ENCODE measurements around the gene RASL11B. TPM values are rescaled to one million over a fixed set of nuclear protein-coding genes. Genes with fewer than 3 reads are reported as not detected.

The RASL11B gene
- total RNA-seq, 4 donors from 2014 or later: 2.4 to 9.2 (median 6.5) TPM

DNA sequence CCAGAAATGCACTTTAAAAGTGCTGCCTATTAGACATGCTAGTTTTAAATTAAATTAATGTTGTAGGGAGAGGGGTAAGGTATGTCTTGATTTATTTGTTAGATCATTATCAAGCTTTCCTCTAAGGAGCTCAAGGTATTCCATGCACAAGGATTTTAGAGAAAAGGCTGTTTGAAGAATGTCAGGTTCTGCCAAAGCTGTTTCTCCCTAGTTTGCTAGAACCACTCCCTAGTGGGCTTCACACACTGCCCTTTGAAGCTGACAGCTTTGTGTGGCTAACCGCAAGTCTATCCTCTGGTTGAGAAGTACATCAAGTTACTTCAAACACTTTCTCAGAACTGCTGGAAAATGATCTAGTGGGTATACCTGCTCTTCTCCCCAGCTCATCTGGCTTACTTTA lies 32.3 kb downstream of the RASL11B start:
- TF ChIP-seq, protein P1, sequence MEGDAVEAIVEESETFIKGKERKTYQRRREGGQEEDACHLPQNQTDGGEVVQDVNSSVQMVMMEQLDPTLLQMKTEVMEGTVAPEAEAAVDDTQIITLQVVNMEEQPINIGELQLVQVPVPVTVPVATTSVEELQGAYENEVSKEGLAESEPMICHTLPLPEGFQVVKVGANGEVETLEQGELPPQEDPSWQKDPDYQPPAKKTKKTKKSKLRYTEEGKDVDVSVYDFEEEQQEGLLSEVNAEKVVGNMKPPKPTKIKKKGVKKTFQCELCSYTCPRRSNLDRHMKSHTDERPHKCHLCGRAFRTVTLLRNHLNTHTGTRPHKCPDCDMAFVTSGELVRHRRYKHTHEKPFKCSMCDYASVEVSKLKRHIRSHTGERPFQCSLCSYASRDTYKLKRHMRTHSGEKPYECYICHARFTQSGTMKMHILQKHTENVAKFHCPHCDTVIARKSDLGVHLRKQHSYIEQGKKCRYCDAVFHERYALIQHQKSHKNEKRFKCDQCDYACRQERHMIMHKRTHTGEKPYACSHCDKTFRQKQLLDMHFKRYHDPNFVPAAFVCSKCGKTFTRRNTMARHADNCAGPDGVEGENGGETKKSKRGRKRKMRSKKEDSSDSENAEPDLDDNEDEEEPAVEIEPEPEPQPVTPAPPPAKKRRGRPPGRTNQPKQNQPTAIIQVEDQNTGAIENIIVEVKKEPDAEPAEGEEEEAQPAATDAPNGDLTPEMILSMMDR (IDR thresholded peaks at IDR 0.05): no peak
- no peak for TF ChIP-seq POLR2A (IDR thresholded peaks at IDR 0.05)
- TF ChIP-seq EP300 (IDR thresholded peaks at IDR 0.05): no peak
- no peak for DNase-seq (ENCODE audit: low spot score in 2 of 2)
- WGBS, 2 donors: 64 to 100% methylated on average over 1 of the region's 1 CpG
- Histone ChIP-seq H3K9me3 (no peaks in the 10 kb centered on the region), H3K36me3 (no peaks in the 10 kb centered on the region), H3K27me3 (no peaks in the 10 kb centered on the region), H3K4me1 (no peaks in the 10 kb centered on the region), H3K27ac (no peak overlapping the region), H3K4me3 (no peak overlapping the region)

DNA sequence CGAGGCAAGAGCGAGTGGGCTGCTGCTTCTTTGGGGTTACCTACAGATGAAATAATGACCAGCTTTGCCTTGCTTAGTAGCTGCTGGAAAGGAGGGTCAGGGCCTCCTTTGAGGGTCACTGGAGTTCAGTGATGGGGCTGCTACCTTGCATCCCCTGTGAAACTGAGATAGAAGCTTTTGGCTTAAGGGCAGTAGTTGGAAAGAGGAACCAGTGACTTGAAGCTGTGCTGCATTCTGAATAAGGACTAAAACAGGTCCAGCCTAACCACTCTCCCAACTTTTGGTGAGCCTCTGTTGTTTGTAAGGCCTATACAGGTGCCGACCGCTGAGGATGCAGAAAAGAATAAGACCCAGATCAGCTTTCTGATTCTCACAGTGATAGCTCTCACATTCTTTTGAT lies 41.2 kb downstream of the RASL11B start:
- Histone ChIP-seq H3K27ac (no peak overlapping the region), H3K36me3 (peaks cover 0 to 70% (median 0%) of the 10 kb centered on the region in 3 donors), H3K4me1 (no peaks in the 10 kb centered on the region), H3K9me3 (peaks cover 0 to 12% (median 0%) of the 10 kb centered on the region in 4 donors), H3K4me3 (no peak overlapping the region), H3K27me3 (no peaks in the 10 kb centered on the region)
- DNase-seq (ENCODE audit: low spot score in 2 of 2): no peak
- WGBS, 2 donors: 96 to 97% methylated on average over 4 of the region's 4 CpGs
- TF ChIP-seq, protein P1 (IDR thresholded peaks at IDR 0.05): no peak
- TF ChIP-seq POLR2A (IDR thresholded peaks at IDR 0.05) (no peak), EP300 (IDR thresholded peaks at IDR 0.05) (no peak)

DNA sequence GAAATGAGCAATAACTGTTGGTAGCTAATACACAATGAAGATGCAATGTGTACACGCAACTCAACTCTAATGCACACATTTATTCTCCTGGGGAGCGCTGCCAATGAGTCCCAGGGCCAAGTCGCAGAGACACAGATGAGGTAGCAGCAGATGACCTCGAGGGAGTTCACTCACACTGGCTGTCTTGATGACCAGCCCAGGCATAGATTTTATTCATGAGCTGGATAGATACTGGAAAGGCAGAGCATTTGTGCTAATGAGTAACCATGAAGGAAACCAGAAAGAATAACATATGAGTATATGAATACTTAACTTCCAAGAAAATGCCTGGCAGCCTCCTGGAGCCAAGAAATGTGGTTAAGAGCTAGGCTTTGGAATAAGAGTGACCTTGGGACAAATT lies 42.3 kb downstream of the RASL11B start:
- TF ChIP-seq EP300 (IDR thresholded peaks at IDR 0.05) (no peak), POLR2A (IDR thresholded peaks at IDR 0.05) (no peak)
- TF ChIP-seq, protein P1 (IDR thresholded peaks at IDR 0.05): no peak
- no peak overlapping the region for H3K4me3 ChIP-seq
- no peaks in the 10 kb centered on the region for H3K4me1 ChIP-seq
- 96% methylated on average over 4 of the region's 4 CpGs for WGBS, 2 donors
- no peak for DNase-seq (ENCODE audit: low spot score in 2 of 2)
- no peak overlapping the region for H3K27ac ChIP-seq
- peaks cover 0 to 70% (median 0%) of the 10 kb centered on the region in 3 donors for H3K36me3 ChIP-seq
- H3K9me3 ChIP-seq: peaks cover 0 to 12% (median 0%) of the 10 kb centered on the region in 4 donors
- no peaks in the 10 kb centered on the region for H3K27me3 ChIP-seq

DNA sequence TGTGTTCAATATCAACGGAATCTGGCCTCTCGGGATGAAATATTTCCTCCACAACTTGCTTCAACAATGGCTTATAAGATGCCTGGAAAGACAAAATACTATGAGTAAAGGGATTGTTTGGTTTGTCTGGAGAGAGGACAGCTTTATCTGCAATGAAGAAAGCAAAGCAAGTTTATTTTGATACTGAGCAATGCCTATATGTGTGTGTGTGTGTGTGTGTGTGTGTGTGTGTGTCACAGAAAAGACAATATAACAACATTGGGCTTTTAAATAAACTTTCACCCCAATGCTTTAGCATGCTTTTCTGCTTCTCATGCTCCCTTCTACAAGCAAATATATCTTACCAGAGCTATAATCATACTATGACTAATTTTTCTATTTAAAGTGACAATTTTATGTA lies 45.4 kb downstream of the RASL11B start:
- TF ChIP-seq, protein P1 (IDR thresholded peaks at IDR 0.05): no peak
- TF ChIP-seq POLR2A (IDR thresholded peaks at IDR 0.05): no peak
- TF ChIP-seq EP300 (IDR thresholded peaks at IDR 0.05): no peak
- no peaks in the 10 kb centered on the region for H3K9me3 ChIP-seq
- no peaks in the 10 kb centered on the region for H3K4me1 ChIP-seq
- 34 to 76% methylated on average over 2 of the region's 2 CpGs for WGBS, 2 donors
- no peak overlapping the region for H3K27ac ChIP-seq
- no peaks in the 10 kb centered on the region for H3K27me3 ChIP-seq
- DNase-seq (ENCODE audit: low spot score in 2 of 2): no peak
- no peak overlapping the region for H3K4me3 ChIP-seq
- peaks cover 0 to 50% (median 0%) of the 10 kb centered on the region in 3 donors for H3K36me3 ChIP-seq

DNA sequence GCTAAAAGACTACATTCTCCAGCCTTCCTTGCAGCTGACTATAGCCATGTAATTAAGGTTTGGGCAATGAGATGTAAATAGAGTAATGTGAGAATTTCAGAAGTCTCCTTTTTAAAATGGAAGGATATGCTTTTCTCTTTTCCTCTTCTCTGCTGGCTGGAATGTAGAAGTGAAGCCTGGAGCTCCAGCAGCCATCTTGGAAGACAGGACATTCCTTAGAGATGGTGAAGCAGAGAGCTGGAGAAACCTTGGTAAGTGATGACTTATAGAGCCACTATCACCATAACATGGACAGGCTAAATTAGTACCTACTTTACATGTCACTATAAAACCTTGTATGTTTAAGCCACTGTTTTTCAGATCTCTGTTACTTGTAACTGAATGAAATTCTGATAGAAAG lies 48.0 kb downstream of the RASL11B start:
- no peaks in the 10 kb centered on the region for H3K9me3 ChIP-seq
- DNase-seq (ENCODE audit: low spot score in 2 of 2): no peak
- H3K36me3 ChIP-seq: peaks cover 0 to 23% (median 0%) of the 10 kb centered on the region in 3 donors
- no peak for TF ChIP-seq EP300 (IDR thresholded peaks at IDR 0.05)
- TF ChIP-seq POLR2A (IDR thresholded peaks at IDR 0.05): no peak
- TF ChIP-seq, protein P1 (IDR thresholded peaks at IDR 0.05): no peak
- no peak overlapping the region for H3K4me3 ChIP-seq
- no peaks in the 10 kb centered on the region for H3K4me1 ChIP-seq
- H3K27ac ChIP-seq: no peak overlapping the region
- no peaks in the 10 kb centered on the region for H3K27me3 ChIP-seq

Data from tibial nerve (tissue), 4 donors.